AG20443 (cell line): ENCODE measurements around the gene PCDHGA3.
A peak's percentile ranks its signal among the peaks of the same experiment; 100 is the strongest.
"Not testable (repeated sequence)": the region's sequence is repeated elsewhere in the genome, so short reads cannot be mapped to it uniquely, and the experiment has no call there.

Experiments
- DNase-seq: peaks from one replicate; pipeline ENCODE4 v3.0.0; 2012; ENCODE audit warnings: low spot score, mixed read lengths

PCDHGA3 gene

DNA sequence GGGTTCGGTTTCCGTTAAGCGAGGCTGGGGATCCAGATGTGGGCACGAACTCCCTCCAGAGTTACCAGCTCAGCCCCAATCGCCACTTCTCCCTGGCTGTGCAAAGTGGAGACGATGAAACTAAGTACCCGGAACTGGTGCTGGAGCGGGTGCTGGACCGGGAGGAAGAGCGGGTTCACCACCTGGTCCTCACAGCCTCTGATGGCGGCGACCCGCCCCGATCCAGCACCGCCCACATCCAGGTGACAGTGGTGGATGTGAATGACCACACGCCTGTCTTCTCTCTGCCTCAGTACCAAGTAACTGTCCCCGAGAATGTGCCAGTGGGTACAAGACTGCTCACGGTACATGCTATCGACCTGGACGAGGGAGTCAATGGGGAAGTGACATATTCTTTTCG, 39.7 kb downstream of the PCDHGA3 start:
- no peak for DNase-seq

DNA sequence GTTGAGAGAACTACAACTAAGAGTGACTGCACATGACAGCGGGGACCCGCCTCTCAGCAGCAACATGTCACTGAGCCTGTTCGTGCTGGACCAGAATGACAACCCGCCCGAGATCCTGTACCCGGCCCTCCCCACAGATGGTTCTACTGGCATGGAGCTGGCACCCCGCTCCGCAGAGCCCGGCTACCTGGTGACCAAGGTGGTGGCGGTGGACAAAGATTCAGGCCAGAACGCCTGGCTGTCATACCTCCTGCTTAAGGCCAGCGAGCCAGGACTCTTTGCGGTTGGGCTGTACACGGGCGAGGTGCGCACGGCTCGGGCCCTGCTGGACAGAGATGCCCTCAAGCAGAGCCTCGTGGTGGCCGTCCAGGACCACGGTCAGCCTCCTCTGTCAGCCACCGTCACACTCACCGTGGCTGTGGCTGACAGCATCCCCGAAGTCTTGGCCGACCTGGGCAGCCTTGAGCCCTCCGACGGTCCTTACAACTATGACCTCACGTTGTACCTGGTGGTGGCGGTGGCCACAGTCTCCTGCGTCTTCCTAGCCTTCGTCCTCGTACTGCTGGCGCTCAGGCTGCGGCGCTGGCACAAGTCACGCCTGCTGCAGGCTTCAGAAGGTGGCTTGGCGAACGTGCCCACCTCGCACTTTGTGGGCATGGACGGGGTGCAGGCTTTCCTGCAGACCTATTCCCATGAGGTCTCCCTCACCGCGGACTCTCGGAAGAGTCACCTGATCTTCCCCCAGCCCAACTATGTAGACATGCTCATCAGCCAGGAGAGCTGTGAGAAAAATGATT, 41.0 kb downstream of the PCDHGA3 start:
- no peak for DNase-seq

GRCh38 chr5:141387557-141388311, 44.1 kb downstream of the PCDHGA3 start, which contains the start of gene PCDHGB4:
Gene PCDHGB4, plus strand, starts transcription at chr5:141387698. Its CDS starts 187 bp downstream, at chr5:141387885.
- DNase-seq = peak; percentile 62

- DNase-seq = no peak
Observed at GRCh38 chr5:141388661-141389060, 45.0 kb downstream of the PCDHGA3 start.

- no peak for DNase-seq
Observed at GRCh38 chr5:141389153-141390042, 45.8 kb downstream of the PCDHGA3 start.

GRCh38 chr5:141392429-141393198, 49.0 kb downstream of the PCDHGA3 start, which contains the start of gene PCDHGA8:
Gene PCDHGA8, plus strand, starts transcription at chr5:141392633. Its CDS starts 181 bp downstream, at chr5:141392814.
- no peak for DNase-seq

DNA sequence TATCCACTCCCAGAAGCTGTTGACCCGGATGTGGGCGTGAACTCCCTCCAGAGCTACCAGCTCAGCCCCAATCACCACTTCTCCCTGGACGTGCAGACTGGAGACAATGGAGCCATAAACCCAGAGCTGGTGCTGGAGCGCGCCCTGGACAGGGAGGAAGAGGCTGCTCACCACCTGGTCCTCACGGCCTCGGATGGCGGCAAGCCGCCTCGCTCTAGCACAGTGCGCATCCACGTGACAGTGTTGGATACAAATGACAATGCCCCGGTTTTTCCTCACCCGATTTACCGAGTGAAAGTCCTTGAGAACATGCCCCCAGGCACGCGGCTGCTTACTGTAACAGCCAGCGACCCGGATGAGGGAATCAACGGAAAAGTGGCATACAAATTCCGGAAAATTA, 49.6 kb downstream of the PCDHGA3 start:
- DNase-seq = no peak

DNA sequence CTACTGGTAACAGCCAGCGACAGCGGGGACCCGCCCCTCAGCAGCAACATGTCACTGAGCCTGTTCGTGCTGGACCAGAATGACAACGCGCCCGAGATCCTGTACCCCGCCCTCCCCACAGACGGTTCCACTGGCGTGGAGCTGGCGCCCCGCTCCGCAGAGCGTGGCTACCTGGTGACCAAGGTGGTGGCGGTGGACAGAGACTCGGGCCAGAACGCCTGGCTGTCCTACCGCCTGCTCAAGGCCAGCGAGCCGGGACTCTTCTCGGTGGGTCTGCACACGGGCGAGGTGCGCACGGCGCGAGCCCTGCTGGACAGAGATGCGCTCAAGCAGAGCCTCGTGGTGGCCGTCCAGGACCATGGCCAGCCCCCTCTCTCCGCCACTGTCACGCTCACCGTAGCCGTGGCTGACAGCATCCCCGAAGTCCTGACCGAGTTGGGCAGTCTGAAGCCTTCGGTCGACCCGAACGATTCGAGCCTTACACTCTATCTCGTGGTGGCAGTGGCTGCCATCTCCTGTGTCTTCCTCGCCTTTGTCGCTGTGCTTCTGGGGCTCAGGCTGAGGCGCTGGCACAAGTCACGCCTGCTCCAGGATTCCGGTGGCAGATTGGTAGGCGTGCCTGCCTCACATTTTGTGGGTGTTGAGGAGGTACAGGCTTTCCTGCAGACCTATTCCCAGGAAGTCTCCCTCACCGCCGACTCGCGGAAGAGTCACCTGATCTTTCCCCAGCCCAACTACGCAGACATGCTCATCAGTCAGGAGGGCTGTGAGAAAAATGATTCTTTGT, 51.0 kb downstream of the PCDHGA3 start:
- not testable (repeated sequence) for DNase-seq
